HepG2 (cell line): ENCODE results near the gene RPL3. TPM values are rescaled to one million over a fixed set of nuclear protein-coding genes. Genes with fewer than 3 reads are reported as not detected.

ENCODE experiments used
- ATAC-seq: fragments of 200-7000 bp; cut with Tn5 transposase; 3 replicates; pipeline ENCODE4 v1.9.1; 2020; ENCODE audit warnings: mild to moderate bottlenecking, moderate library complexity
- BruUV-seq: library from RNA; stranded (reverse); fragments of 400-500 nt; replicated peaks from 2 replicates; lab custom pipeline; 2021; lab: Mats Ljungman, UMichigan
- CTCF ChIA-PET: fragments of 300-600 bp; formaldehyde crosslinking; extraction: SDS; loops from one replicate; lab custom pipeline; 2021; ENCODE audit warnings: low total read pairs, inconsistent platforms, low intra/inter-chr PET ratio; lab: Yijun Ruan, JAX
- POLR2A ChIA-PET: fragments of 350-600 bp; sonication (Branson Sonifier 250); formaldehyde crosslinking; loops from one replicate; lab custom pipeline; 2020; ENCODE audit warnings: antibody characterized with exemption, inconsistent platforms; lab: Yijun Ruan, JAX
- DNase-seq: peaks from one replicate; pipeline ENCODE4 v3.0.0-alpha.2; 2015; ENCODE audit warnings: low spot score
- FAIRE-seq: peaks from 3 replicates; lab custom pipeline; 2011; peaks lifted over from hg19 to GRCh38; lab: Jason Lieb, UNC
- H2AFZ ChIP-seq: one replicate; pipeline ENCODE4 v1.6.1; 2011; ENCODE audit warnings: low read length, inconsistent platforms
- H3K27ac ChIP-seq: fragments of 300-600 bp; 3 replicates; pipeline ENCODE4 v1.8.0; 2011; ENCODE audit warnings: mixed run types, mild to moderate bottlenecking, mixed read lengths, low read length, inconsistent platforms; ENCODE audit not compliant: insufficient read depth; ENCODE audit errors: extremely low read length
- H3K27me3 ChIP-seq, 2 experiments: fragments of 200-600 bp in 1 of 2; 2 replicates in 1 of 2; 3 replicates in 1 of 2; pipeline versions ENCODE4 v1.6.0 to v1.8.0; 2011; ENCODE audit warnings: low read length in 2 of 2, mild to moderate bottlenecking in 2 of 2, moderate library complexity in 2 of 2, inconsistent platforms in 1 of 2; ENCODE audit not compliant: insufficient read depth in 2 of 2, control insufficient read depth in 1 of 2
- H3K36me3 ChIP-seq, 2 experiments: fragments of 200-600 bp in 1 of 2; replicated peaks in 1 of 2; 2 replicates in 1 of 2; 3 replicates in 1 of 2; pipeline versions ENCODE4 v1.5.1 to v1.8.0; 2011; ENCODE audit warnings: low read length in 2 of 2, inconsistent platforms in 1 of 2; ENCODE audit not compliant: insufficient read depth in 2 of 2, control insufficient read depth in 1 of 2
- H3K4me1 ChIP-seq: 2 replicates; pipeline ENCODE4 v1.5.1; 2012; ENCODE audit warnings: low read length, inconsistent platforms; ENCODE audit not compliant: insufficient read depth
- H3K4me2 ChIP-seq: 2 replicates; pipeline ENCODE4 v1.6.0; 2011; ENCODE audit warnings: low read depth, low read length, inconsistent platforms
- H3K4me3 ChIP-seq, 3 experiments: fragments of 200-600 bp in 1 of 3; sonication (generic), shearing (Covaris generic) in 1 of 3; replicated peaks in 1 of 3; 2 replicates each; pipeline ENCODE4 v1.5.1; 2011 to 2016; ENCODE audit warnings: low read length in 3 of 3, inconsistent platforms in 2 of 3, low read depth in 2 of 3, mild to moderate bottlenecking in 2 of 3, control low read depth in 1 of 3, mixed read lengths in 1 of 3; ENCODE audit not compliant: insufficient read depth in 1 of 3
- H3K79me2 ChIP-seq: one replicate; pipeline ENCODE4 v1.6.1; 2011; ENCODE audit warnings: low read length, inconsistent platforms; ENCODE audit not compliant: insufficient read depth
- H3K9ac ChIP-seq: 2 replicates; pipeline ENCODE4 v1.6.0; 2011; ENCODE audit warnings: mild to moderate bottlenecking, low read depth, low read length, inconsistent platforms; ENCODE audit not compliant: insufficient read depth
- H3K9me3 ChIP-seq: 2 replicates; pipeline ENCODE4 v1.5.1; 2012; ENCODE audit warnings: mild to moderate bottlenecking, low read length
- H4K20me1 ChIP-seq: 2 replicates; pipeline ENCODE4 v1.6.0; 2011; ENCODE audit warnings: inconsistent platforms, mild to moderate bottlenecking, low read length, moderate library complexity; ENCODE audit not compliant: insufficient read depth
- BORCS8-MEF2B ChIP-seq: sonication (generic); formaldehyde crosslinking; IDR thresholded peaks from 2 replicates; pipeline ENCODE4 v1.8.0; 2022; ENCODE audit warnings: mild to moderate bottlenecking, missing genetic modification reagents
- ELF4 ChIP-seq: sonication (generic); formaldehyde crosslinking; IDR thresholded peaks from 2 replicates; pipeline ENCODE4 v1.5.0; 2020; ENCODE audit warnings: missing genetic modification reagents, mild to moderate bottlenecking, moderate library complexity, borderline replicate concordance
- ISX ChIP-seq: sonication (generic); formaldehyde crosslinking; conservative IDR thresholded peaks from 2 replicates; pipeline ENCODE4 v1.5.0; 2020; ENCODE audit warnings: missing genetic modification reagents
- KDM6A ChIP-seq: IDR thresholded peaks from 2 replicates; pipeline ENCODE4 v1.6.1; 2016; ENCODE audit warnings: low read depth
- KLF16 ChIP-seq, 2 experiments: sonication (generic) in 1 of 2; formaldehyde crosslinking in 1 of 2; IDR thresholded peaks; 2 replicates each; pipeline versions ENCODE4 v1.6.1 to v1.8.0; 2016 to 2023; ENCODE audit warnings: missing genetic modification reagents in 2 of 2, missing compliant biosample characterization in 1 of 2
- KMT2B ChIP-seq: IDR thresholded peaks from 2 replicates; pipeline ENCODE4 v1.6.1; 2016; ENCODE audit warnings: missing genetic modification reagents, missing compliant biosample characterization
- PAXIP1 ChIP-seq: sonication (generic); formaldehyde crosslinking; conservative IDR thresholded peaks from 2 replicates; pipeline ENCODE4 v1.4.0; 2020; ENCODE audit warnings: mild to moderate bottlenecking, missing genetic modification reagents, moderate library complexity
- PLRG1 ChIP-seq: fragments of 450-650 bp; conservative IDR thresholded peaks from 2 replicates; pipeline ENCODE4 v1.6.1; 2016
- PPARG ChIP-seq: conservative IDR thresholded peaks from 2 replicates; pipeline ENCODE4 v1.6.1; 2016; ENCODE audit warnings: missing biosample characterization, missing genetic modification reagents
- SALL1 ChIP-seq: sonication (generic); formaldehyde crosslinking; IDR thresholded peaks from 2 replicates; pipeline ENCODE4 v1.8.0; 2022; ENCODE audit warnings: mild to moderate bottlenecking, missing genetic modification reagents
- SAP130 ChIP-seq: IDR thresholded peaks from 2 replicates; pipeline ENCODE4 v1.6.1; 2016; ENCODE audit warnings: low read depth
- ZFP41 ChIP-seq: sonication (generic); formaldehyde crosslinking; IDR thresholded peaks from 2 replicates; pipeline ENCODE4 v1.4.0; 2020; ENCODE audit warnings: mild to moderate bottlenecking, missing genetic modification reagents, borderline replicate concordance
- ZMYM3 ChIP-seq: sonication (generic); formaldehyde crosslinking; IDR thresholded peaks from 2 replicates; pipeline ENCODE4 v1.5.1; 2020; ENCODE audit warnings: mild to moderate bottlenecking, missing genetic modification reagents
- ZNF124 ChIP-seq: sonication (generic); formaldehyde crosslinking; IDR thresholded peaks from 2 replicates; pipeline ENCODE4 v1.4.0; 2020; ENCODE audit warnings: missing genetic modification reagents
- ZNF296 ChIP-seq: sonication (generic); formaldehyde crosslinking; conservative IDR thresholded peaks from 2 replicates; pipeline ENCODE4 v1.5.0; 2020; ENCODE audit warnings: mild to moderate bottlenecking, missing genetic modification reagents
- ZNF496 ChIP-seq: sonication (generic); formaldehyde crosslinking; IDR thresholded peaks from 2 replicates; pipeline ENCODE4 v1.8.1; 2023; ENCODE audit warnings: mild to moderate bottlenecking, moderate library complexity, missing genetic modification reagents; ENCODE audit not compliant: insufficient replicate concordance
- ZNF678 ChIP-seq: sonication (generic); formaldehyde crosslinking; IDR thresholded peaks from 2 replicates; pipeline ENCODE4 v1.4.0; 2020; ENCODE audit warnings: mild to moderate bottlenecking, missing genetic modification reagents
- WGBS: methylation state at CpG from one replicate; pipeline ENCODE4 v1.1.6; 2017; ENCODE audit warnings: low lambda C conversion rate; 5-methylcytosine and 5-hydroxymethylcytosine counted together
- in situ Hi-C: cut with HindIII; loops from 2 replicates; pipeline ENCODE4 v1.10.0; 2017; ENCODE audit warnings: low pct_unique_long_range_greater_than_20kb; ENCODE audit not compliant: extremely low pct_ligation_motif_present
- intact Hi-C: fragments of 100-400 bp; cut with micrococcal nuclease; formaldehyde crosslinking; loops from one replicate; pipeline ENCODE4 v1.10.0; 2022; ENCODE audit not compliant: unreplicated experiment
- polyA plus RNA-seq, 8 experiments: library from polyadenylated mRNA; depleted of rRNA in 3 of 8; stranded (reverse) in 7 of 8; unstranded in 1 of 8; fragments of >200 nt; fragmentation: Illumina TruSeq in 4 of 8; extraction: Trizol in 4 of 8; gene quantifications; 2 replicates each; pipeline versions ENCODE4 v1.2.1 to v1.2.3, GENCODE V29; 2011 to 2016; ENCODE audit warnings: low read depth in 4 of 8, missing spikeins in 1 of 8, mixed read lengths in 1 of 8; ENCODE audit not compliant: insufficient read depth in 1 of 8
- total RNA-seq, 5 experiments: library from RNA; depleted of rRNA; stranded (reverse); fragments of >200 nt; fragmentation: Illumina TruSeq; extraction: Trizol; gene quantifications; 2 replicates each; pipeline ENCODE4 v1.2.3, GENCODE V29; 2016; ENCODE audit warnings: low read depth in 1 of 5

The RPL3 gene
- total and polyA plus RNA-seq, 2 of the 13 experiments (the other 11 are each of a cell fraction or from before 2014, with no cell fraction given): 1,051 to 3,279 TPM

- BruUV-seq: no TSS peak
- CTCF ChIA-PET: no interaction called here
- no peak overlapping the region for H2AFZ ChIP-seq
- in situ Hi-C loops (no loop called here), intact Hi-C loops (no loop called here)
- FAIRE-seq (no peak), ATAC-seq (no peak), DNase-seq (no peak)
- no peaks in the 10 kb centered on the region for H4K20me1 ChIP-seq
- no peaks in the 10 kb centered on the region for H3K9me3 ChIP-seq
- H3K4me3 ChIP-seq: no peak overlapping the region
- H3K36me3 ChIP-seq: no peaks in the 10 kb centered on the region
- peaks cover 9 to 36% of the 10 kb centered on the region in 2 experiments for H3K27me3 ChIP-seq
- POLR2A ChIA-PET: no interaction called here
- H3K4me2 ChIP-seq: no peak overlapping the region
- TF ChIP-seq PLRG1: no peak
- no peak for TF ChIP-seq KDM6A (CRISPR knock-in tag)
- no peak for TF ChIP-seq ZFP41
- TF ChIP-seq ZNF678 (CRISPR knock-in tag): no peak
- TF ChIP-seq ZNF296 (CRISPR knock-in tag): no peak
- peaks cover 27% of the 10 kb centered on the region for H3K4me1 ChIP-seq
- no peaks in the 10 kb centered on the region for H3K79me2 ChIP-seq
- no peak overlapping the region for H3K9ac ChIP-seq
- 52% methylated on average over 9 of the region's 12 CpGs for WGBS
- no peak overlapping the region for H3K27ac ChIP-seq
Measured at GRCh38 chr22:39276440-39277141, 42.8 kb downstream of the RPL3 start.

DNA sequence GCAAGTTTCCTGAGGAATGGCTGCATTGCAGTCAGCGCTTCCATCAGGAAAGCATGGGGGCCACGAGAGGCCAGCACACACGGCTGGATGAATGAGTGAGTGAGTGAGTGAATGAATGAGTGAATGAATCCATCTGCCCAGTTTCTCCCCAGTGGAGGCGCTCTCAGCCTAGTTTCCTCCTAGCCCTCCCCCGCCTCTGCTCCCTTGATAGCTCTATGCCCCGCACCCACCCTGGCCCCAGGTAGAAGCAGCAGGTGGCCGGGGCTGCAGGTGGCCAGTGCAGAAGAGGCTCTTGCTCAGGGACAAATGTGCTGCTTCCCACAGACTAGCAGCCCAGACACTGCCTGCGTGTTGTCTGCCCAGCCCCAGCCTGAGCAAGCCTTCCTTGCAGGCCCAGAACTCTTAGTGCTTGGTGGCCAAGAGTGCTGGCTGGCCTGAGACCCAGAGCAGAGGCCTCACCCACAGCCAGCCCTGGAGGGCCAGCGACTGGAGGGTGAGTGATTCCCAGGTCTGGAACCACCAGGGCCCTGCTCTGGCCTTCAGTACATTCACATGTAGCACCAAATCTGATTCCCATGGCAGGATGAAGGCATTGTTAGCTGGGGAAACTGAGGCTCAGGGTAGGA, 43.5 kb downstream of the RPL3 start:
- ChIA-PET CTCF (no interaction called here), POLR2A (no interaction called here)
- in situ Hi-C loops (no loop called here), intact Hi-C loops (no loop called here)
- no TSS peak for BruUV-seq
- DNase-seq (no peak), FAIRE-seq (no peak), ATAC-seq (no peak)
- Histone ChIP-seq H3K9me3 (no peaks in the 10 kb centered on the region), H3K4me1 (peaks cover 21% of the 10 kb centered on the region), H3K9ac (no peak overlapping the region), H3K79me2 (no peaks in the 10 kb centered on the region), H3K27me3 (peaks cover 9 to 36% of the 10 kb centered on the region in 2 experiments), H4K20me1 (no peaks in the 10 kb centered on the region), H3K27ac (no peak overlapping the region), H3K4me2 (no peak overlapping the region), H3K36me3 (no peaks in the 10 kb centered on the region), H3K4me3 (no peak overlapping the region), H2AFZ (no peak overlapping the region)
- WGBS: 59% methylated on average over 9 of the region's 9 CpGs
- TF ChIP-seq ZNF124 (CRISPR knock-in tag) (no peak), PPARG (CRISPR knock-in tag) (no peak), ZNF496 (no peak), SAP130 (CRISPR knock-in tag) (no peak), ELF4 (CRISPR knock-in tag) (no peak), BORCS8-MEF2B (CRISPR knock-in tag) (no peak), PAXIP1 (CRISPR knock-in tag) (no peak), SALL1 (CRISPR knock-in tag) (no peak), KMT2B (no peak), ZMYM3 (CRISPR knock-in tag) (no peak), KLF16 (CRISPR knock-in tag; IDR thresholded peaks at IDR 0.05) (no peak), ISX (no peak)
